GM23338 (cell line): Measurements from ENCODE around the gene SVIL. TPM values are rescaled to one million over a fixed set of nuclear protein-coding genes. Genes with fewer than 3 reads are reported as not detected.

ENCODE experiments used
- ATAC-seq: fragments of 200-7000 bp; cut with Tn5 transposase; 3 replicates; pipeline ENCODE4 v1.9.1; 2020
- DNase-seq: peaks from one replicate; pipeline ENCODE4 v3.0.0-alpha.2; 2015; ENCODE audit warnings: low spot score
- H2AFZ ChIP-seq: fragments of 200-600 bp; sonication (generic); 2 replicates; pipeline ENCODE4 v1.8.0; 2016; ENCODE audit warnings: antibody characterized with exemption, mild to moderate bottlenecking, moderate library complexity
- H3F3A ChIP-seq: fragments of 200-600 bp; sonication (generic); replicated peaks from 2 replicates; pipeline ENCODE4 v1.8.0; 2017; ENCODE audit warnings: antibody characterized with exemption, mixed run types, low read depth
- H3K27ac ChIP-seq: fragments of 200-600 bp; sonication (generic); 2 replicates; pipeline ENCODE4 v1.6.1; 2016; ENCODE audit warnings: low read depth
- H3K27me3 ChIP-seq: fragments of 200-600 bp; sonication (generic); 2 replicates; pipeline ENCODE4 v1.8.0; 2016; ENCODE audit warnings: mild to moderate bottlenecking, mixed run types, moderate library complexity; ENCODE audit not compliant: insufficient read depth
- H3K36me3 ChIP-seq: fragments of 200-600 bp; sonication (generic); 2 replicates; pipeline ENCODE4 v1.8.0; 2016; ENCODE audit warnings: mild to moderate bottlenecking; ENCODE audit not compliant: insufficient read depth
- H3K4me1 ChIP-seq: fragments of 200-600 bp; sonication (generic); 2 replicates; pipeline ENCODE4 v1.8.0; 2016; ENCODE audit warnings: mild to moderate bottlenecking, moderate library complexity; ENCODE audit not compliant: insufficient read depth
- H3K4me2 ChIP-seq: fragments of 200-600 bp; sonication (generic); 2 replicates; pipeline ENCODE4 v1.7.1; 2017; ENCODE audit warnings: mixed run types
- H3K4me3 ChIP-seq: fragments of 200-600 bp; sonication (generic); 2 replicates; pipeline ENCODE4 v1.6.1; 2016; ENCODE audit warnings: mixed run types
- H3K79me2 ChIP-seq: fragments of 200-600 bp; sonication (generic); replicated peaks from 2 replicates; pipeline ENCODE4 v1.8.0; 2017; ENCODE audit warnings: mild to moderate bottlenecking; ENCODE audit not compliant: insufficient read depth
- H3K9me2 ChIP-seq: fragments of 200-600 bp; sonication (generic); 2 replicates; pipeline ENCODE4 v1.8.0; 2017; ENCODE audit not compliant: insufficient read depth
- H4K20me1 ChIP-seq: fragments of 200-600 bp; sonication (generic); replicated peaks from 2 replicates; pipeline ENCODE4 v1.8.0; 2017; ENCODE audit warnings: mild to moderate bottlenecking; ENCODE audit not compliant: insufficient read depth
- H3K27ac Mint-ChIP-seq: 2 replicates; pipeline ENCODE4 v1.8.0; 2020; ENCODE audit warnings: inconsistent platforms, mild to moderate bottlenecking, moderate library complexity, mixed read lengths
- H3K27me3 Mint-ChIP-seq: 3 replicates; pipeline ENCODE4 v1.8.0; 2022; ENCODE audit warnings: low read depth, mild to moderate bottlenecking, moderate library complexity, mixed read lengths, inconsistent platforms; ENCODE audit not compliant: insufficient read depth, poor library complexity
- H3K36me3 Mint-ChIP-seq: 3 replicates; pipeline ENCODE4 v1.8.0; 2021; ENCODE audit warnings: low read depth, mild to moderate bottlenecking, inconsistent platforms, moderate library complexity, mixed read lengths
- H3K4me1 Mint-ChIP-seq: 3 replicates; pipeline ENCODE4 v1.8.0; 2020; ENCODE audit warnings: mild to moderate bottlenecking, inconsistent platforms, mixed read lengths
- H3K4me3 Mint-ChIP-seq: 3 replicates; pipeline ENCODE4 v1.8.0; 2021; ENCODE audit warnings: moderate library complexity, mild to moderate bottlenecking, inconsistent platforms, mixed read lengths
- H3K9me3 Mint-ChIP-seq: 3 replicates; pipeline ENCODE4 v1.8.0; 2020; ENCODE audit warnings: moderate library complexity, mild to moderate bottlenecking, inconsistent platforms, mixed read lengths
- CREB1 ChIP-seq: fragments of 250-450 bp; sonication (Bioruptor Pico); IDR thresholded peaks from 2 replicates; pipeline ENCODE4 v1.5.0; 2020; ENCODE audit warnings: low read depth, mild to moderate bottlenecking, moderate library complexity
- CTCF ChIP-seq, 2 experiments: fragments of 200-600 bp in 1 of 2; sonication (generic) in 1 of 2; conservative IDR thresholded peaks; 2 replicates each; pipeline versions ENCODE4 v1.5.1 to v1.6.1; 2016 to 2017; ENCODE audit warnings: antibody characterized with exemption in 2 of 2, low read depth in 2 of 2, mild to moderate bottlenecking in 2 of 2, moderate library complexity in 1 of 2
- ETS1 ChIP-seq: IDR thresholded peaks from 2 replicates; pipeline ENCODE4 v1.6.1; 2016; ENCODE audit warnings: antibody characterized with exemption
- EZH2 ChIP-seq: fragments of 200-600 bp; sonication (generic); IDR thresholded peaks from one replicate; pipeline ENCODE4 v1.8.0; 2017; ENCODE audit warnings: antibody characterized with exemption, mild to moderate bottlenecking, low read depth; ENCODE audit not compliant: unreplicated experiment
- EZH2phosphoT487 ChIP-seq: fragments of 200-600 bp; sonication (generic); IDR thresholded peaks from one replicate; pipeline ENCODE4 v1.8.1; 2018; ENCODE audit warnings: antibody characterized with exemption; ENCODE audit not compliant: unreplicated experiment
- JUNB ChIP-seq: IDR thresholded peaks from one replicate; pipeline ENCODE4 v1.6.1; 2016; ENCODE audit warnings: antibody characterized with exemption; ENCODE audit not compliant: unreplicated experiment
- NANOG ChIP-seq: IDR thresholded peaks from 2 replicates; pipeline ENCODE4 v1.6.1; 2016; ENCODE audit warnings: antibody characterized with exemption, borderline replicate concordance
- POLR2AphosphoS5 ChIP-seq: IDR thresholded peaks from 2 replicates; pipeline ENCODE4 v1.6.1; 2016; ENCODE audit warnings: antibody characterized with exemption, low read depth
- REST ChIP-seq: IDR thresholded peaks from one replicate; pipeline ENCODE4 v1.6.1; 2018; ENCODE audit warnings: antibody characterized with exemption; ENCODE audit not compliant: unreplicated experiment
- STAT1 ChIP-seq: IDR thresholded peaks from one replicate; pipeline ENCODE4 v1.6.1; 2016; ENCODE audit warnings: antibody characterized with exemption; ENCODE audit not compliant: unreplicated experiment
- ZNF114 ChIP-seq: fragments of 250-450 bp; sonication (Bioruptor Pico); IDR thresholded peaks from 2 replicates; pipeline ENCODE4 v1.5.0; 2020; ENCODE audit warnings: mild to moderate bottlenecking, moderate library complexity
- ZNF331 ChIP-seq: fragments of 250-450 bp; sonication (Bioruptor Pico); IDR thresholded peaks from 2 replicates; pipeline ENCODE4 v1.5.0; 2020; ENCODE audit warnings: low read depth, mild to moderate bottlenecking, moderate library complexity
- ZNF462 ChIP-seq: fragments of 250-450 bp; sonication (Bioruptor Pico); IDR thresholded peaks from 2 replicates; pipeline ENCODE4 v1.5.0; 2020; ENCODE audit warnings: mild to moderate bottlenecking, moderate library complexity
- polyA plus RNA-seq: library from polyadenylated mRNA; unstranded; fragments of >200 nt; fragmentation: Nextera tagmentation; extraction: Ambion mirVana; gene quantifications from 2 replicates; pipeline ENCODE4 v1.2.1, GENCODE V29; 2016
- total RNA-seq: library from RNA; depleted of rRNA; stranded (reverse); fragments of >200 nt; shearing (Covaris generic); gene quantifications from 2 replicates; pipeline ENCODE4 v1.2.3, GENCODE V29; 2014

The SVIL gene
- total and polyA plus RNA-seq, 2 experiments from 2014 or later = 8.8 to 34.9 TPM

GRCh38 chr10:29470843-29471543 lies 163.8 kb downstream of the SVIL start:
- peak; percentile 24; the same call in 2 of the 3 replicates for ATAC-seq
- H3K36me3 ChIP-seq = no peaks in the 10 kb centered on the region; the same call in 1 of the 2 replicates
- H3K4me2 ChIP-seq = peak overlapping the region; percentile 12; the same call in 1 of the 2 replicates

More at GRCh38 chr10:29470843-29471543, 163.8 kb downstream of the SVIL start:
- H3K4me3 ChIP-seq = no peak overlapping the region
- no peak overlapping the region for H3K27ac ChIP-seq
- TF ChIP-seq STAT1 (no peak), JUNB (no peak), CREB1 (CRISPR knock-in tag) (no peak), ETS1 (no peak), EZH2 (no peak), ZNF114 (no peak), POLR2AphosphoS5 (no peak), ZNF462 (CRISPR knock-in tag) (no peak), REST (no peak), EZH2phosphoT487 (no peak), CTCF (conservative IDR thresholded peaks at IDR 0.05; ENCODE audit: low read depth in 2 of 2) (no peak), NANOG (no peak), ZNF331 (CRISPR knock-in tag) (no peak)
- H3K27me3 Mint-ChIP-seq = peaks cover 11% of the 10 kb centered on the region
- no peaks in the 10 kb centered on the region for H3K9me2 ChIP-seq
- H4K20me1 ChIP-seq = no peaks in the 10 kb centered on the region
- no peak overlapping the region; the same call in 1 of the 2 replicates for H2AFZ ChIP-seq
- H3K4me3 Mint-ChIP-seq = no peak overlapping the region
- DNase-seq = no peak
- no peaks in the 10 kb centered on the region for H3K27me3 ChIP-seq
- no peaks in the 10 kb centered on the region for H3K9me3 Mint-ChIP-seq
- no peaks in the 10 kb centered on the region for H3K79me2 ChIP-seq
- H3K27ac Mint-ChIP-seq = peak overlapping the region; percentile 81; the same call in 1 of the 2 replicates
- H3F3A ChIP-seq = no peaks in the 10 kb centered on the region
- H3K4me1 Mint-ChIP-seq = peaks cover 29% of the 10 kb centered on the region
- peaks cover 15% of the 10 kb centered on the region for H3K4me1 ChIP-seq
- peaks cover 6% of the 10 kb centered on the region; the same call in 2 of the 3 replicates for H3K36me3 Mint-ChIP-seq
